ENCODE data around the gene DENND1B. TPM values are rescaled to one million over a fixed set of nuclear protein-coding genes. Genes with fewer than 3 reads are reported as not detected.

DENND1B gene
- total RNA-seq, 2 donors from 2014 or later: 6.9 to 26.2 TPM

GRCh38 chr1:197786280-197786679, 11.0 kb upstream of the DENND1B start:
- no peak for TF ChIP-seq POLR2A (IDR thresholded peaks at IDR 0.05)
- TF ChIP-seq CTCF (IDR thresholded peaks at IDR 0.05): no peak
- Histone ChIP-seq H3K4me1 (peaks cover 4% of the 10 kb centered on the region), H3K27ac (no peak overlapping the region), H3K4me3 (no peak overlapping the region), H3K9me3 (no peaks in the 10 kb centered on the region), H3K27me3 (no peaks in the 10 kb centered on the region), H3K36me3 (replicated peaks in 1 of 2; ENCODE audit: insufficient read depth in 1 of 2, low read depth in 2 of 2) (no peaks in the 10 kb centered on the region)
- intact Hi-C loops (cut with DNase I): no loop called here
- DNase-seq (no peak), ATAC-seq (no peak)
- 88 to 91% methylated on average over 1 of the region's 1 CpG for WGBS, 2 donors

GRCh38 chr1:197783510-197783948, 8.2 kb upstream of the DENND1B start:
- H3K27ac ChIP-seq: peak overlapping the region in 1 of 4 donors; percentile 10
- H3K27me3 ChIP-seq: no peaks in the 10 kb centered on the region
- intact Hi-C loops (cut with DNase I): no loop called here
- no peak for TF ChIP-seq POLR2A (IDR thresholded peaks at IDR 0.05)
- TF ChIP-seq CTCF (IDR thresholded peaks at IDR 0.05): no peak
- ATAC-seq (no peak), DNase-seq (no peak)
- no peaks in the 10 kb centered on the region for H3K9me3 ChIP-seq
- peaks cover 4% of the 10 kb centered on the region for H3K4me1 ChIP-seq
- 47 to 58% methylated on average over 1 of the region's 1 CpG for WGBS, 2 donors
- H3K4me3 ChIP-seq: no peak overlapping the region
- H3K36me3 ChIP-seq (replicated peaks in 1 of 2; ENCODE audit: insufficient read depth in 1 of 2, low read depth in 2 of 2): no peaks in the 10 kb centered on the region

DNA sequence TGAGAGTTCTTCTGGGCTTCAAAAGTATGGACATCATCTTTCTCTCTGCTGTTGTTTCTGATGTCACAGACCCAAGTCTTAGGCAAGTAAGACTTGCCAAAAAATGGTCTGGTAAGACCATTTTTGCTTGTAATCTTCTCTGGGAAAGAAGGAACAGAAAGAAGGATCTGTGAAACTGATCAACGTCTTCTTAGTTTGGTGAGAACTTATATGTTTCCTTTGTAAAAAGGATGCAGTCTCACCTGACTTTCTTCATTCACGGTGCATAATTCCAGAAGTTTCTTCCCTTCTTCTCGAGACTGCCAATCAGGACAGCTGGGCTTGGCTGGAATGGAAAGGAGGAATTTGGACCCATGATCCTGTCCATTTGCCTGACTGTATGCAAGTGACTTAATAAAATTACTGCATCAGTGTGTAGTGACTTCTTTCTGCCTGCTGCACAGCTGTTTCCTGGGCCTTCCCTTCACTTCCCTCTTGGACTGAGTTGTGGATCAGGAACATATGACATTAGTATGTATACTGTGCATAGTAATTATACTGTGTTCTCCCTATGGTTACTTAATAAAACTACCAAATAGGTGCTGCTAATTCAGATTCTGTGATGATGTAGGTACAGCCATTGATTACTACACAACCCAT, 7.6 kb upstream of the DENND1B start:
- Histone ChIP-seq H3K4me3 (no peak overlapping the region), H3K36me3 (replicated peaks in 1 of 2; ENCODE audit: insufficient read depth in 1 of 2, low read depth in 2 of 2) (no peaks in the 10 kb centered on the region), H3K4me1 (peaks cover 4% of the 10 kb centered on the region), H3K9me3 (no peaks in the 10 kb centered on the region), H3K27ac (peak overlapping the region in 1 of 4 donors; percentile 10), H3K27me3 (no peaks in the 10 kb centered on the region)
- intact Hi-C loops (cut with DNase I): no loop called here
- ATAC-seq (no peak), DNase-seq (no peak)
- TF ChIP-seq CTCF (IDR thresholded peaks at IDR 0.05): no peak
- TF ChIP-seq POLR2A (IDR thresholded peaks at IDR 0.05): no peak
- 76 to 81% methylated on average over 3 of the region's 3 CpGs for WGBS, 2 donors

DNA sequence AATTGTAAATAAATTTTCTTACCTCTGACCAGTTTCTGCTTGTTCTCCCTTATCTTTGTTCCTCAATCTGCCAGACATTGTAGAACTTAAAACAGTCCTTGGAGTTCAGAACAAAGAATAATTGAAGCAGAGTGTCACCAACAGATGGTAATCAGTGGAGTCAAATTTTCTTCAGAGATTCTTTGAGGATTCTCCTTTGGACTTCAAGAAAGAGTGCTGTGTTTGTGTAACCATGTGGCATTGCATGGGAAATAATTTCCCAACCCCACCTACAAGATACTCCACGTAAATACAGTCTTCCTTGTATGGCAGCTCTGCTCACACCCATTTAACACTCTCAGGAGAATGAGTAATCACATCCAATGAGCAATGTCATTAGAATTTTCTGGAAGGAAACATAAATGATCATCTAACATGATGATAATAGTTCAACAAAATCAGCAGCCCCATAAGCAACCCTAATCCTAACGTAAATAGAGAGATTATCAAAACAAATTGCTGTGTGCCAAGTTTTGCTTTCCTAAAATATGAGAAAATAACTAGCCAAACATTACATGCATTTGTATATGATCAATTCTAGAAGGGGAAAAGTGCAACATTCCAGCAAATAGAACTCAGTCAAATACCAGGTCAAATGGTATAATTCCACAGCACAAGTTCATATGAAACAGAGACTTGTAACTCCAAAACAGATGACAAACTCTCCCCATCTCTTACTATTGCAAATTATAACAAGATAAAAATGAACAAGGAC, 6.9 kb upstream of the DENND1B start:
- H3K9me3 ChIP-seq: no peaks in the 10 kb centered on the region
- ATAC-seq (no peak), DNase-seq (no peak)
- H3K27me3 ChIP-seq: no peaks in the 10 kb centered on the region
- no peak overlapping the region for H3K27ac ChIP-seq
- H3K36me3 ChIP-seq (replicated peaks in 1 of 2; ENCODE audit: insufficient read depth in 1 of 2, low read depth in 2 of 2): no peaks in the 10 kb centered on the region
- TF ChIP-seq POLR2A (IDR thresholded peaks at IDR 0.05) (no peak), CTCF (IDR thresholded peaks at IDR 0.05) (no peak)
- intact Hi-C loops (cut with DNase I): no loop called here
- WGBS, 2 donors: 76 to 82% methylated on average over 2 of the region's 2 CpGs
- no peak overlapping the region for H3K4me3 ChIP-seq
- H3K4me1 ChIP-seq: peaks cover 4% of the 10 kb centered on the region
